CD4-positive, alpha-beta T cell (primary cell): ENCODE results near the gene FCHO2. TPM values are rescaled to one million over a fixed set of nuclear protein-coding genes. Genes with fewer than 3 reads are reported as not detected.

Experiments
- ATAC-seq: fragments of 200-7000 bp; cut with Tn5 transposase; one replicate; pipeline ENCODE4 v1.10.0; 2022; ENCODE audit warnings: mild to moderate bottlenecking; ENCODE audit not compliant: poor library complexity
- CTCF ChIA-PET: fragments of 350-600 bp; sonication (Branson Sonifier 250); formaldehyde crosslinking; loops from one replicate; lab custom pipeline; 2021; ENCODE audit warnings: antibody characterized with exemption, inconsistent platforms; lab: Charles Lee
- POLR2A ChIA-PET: fragments of 350-600 bp; sonication (Branson Sonifier 250); formaldehyde crosslinking; loops from one replicate; lab custom pipeline; 2021; ENCODE audit warnings: antibody characterized with exemption, inconsistent platforms; lab: Charles Lee
- DNase-seq, 14 experiments: peaks; one replicate each; pipeline ENCODE4 v3.0.0-alpha.2; 2013 to 2020; ENCODE audit warnings: mixed read lengths in 2 of 14
- H3K27ac ChIP-seq, 2 donors: one replicate each; pipeline versions ENCODE4 v1.5.1 to v1.7.0; 2013; ENCODE audit warnings: low read length in 2 of 2, low read depth in 1 of 2, mild to moderate bottlenecking in 1 of 2
- H3K27me3 ChIP-seq, 2 experiments: 1 replicate in 1 of 2; 2 replicates in 1 of 2; pipeline versions ENCODE4 v1.6.1 to v1.7.0; 2013; ENCODE audit warnings: low read length in 2 of 2, control low read depth in 1 of 2, mild to moderate bottlenecking in 1 of 2, moderate library complexity in 1 of 2; ENCODE audit not compliant: insufficient read depth in 2 of 2, control insufficient read depth in 1 of 2
- H3K36me3 ChIP-seq: one replicate; pipeline ENCODE4 v1.6.1; 2013; ENCODE audit warnings: low read length, control low read depth; ENCODE audit not compliant: insufficient read depth
- H3K4me1 ChIP-seq: one replicate; pipeline ENCODE4 v1.6.1; 2013; ENCODE audit warnings: low read length, control low read depth; ENCODE audit not compliant: insufficient read depth
- H3K4me3 ChIP-seq: one replicate; pipeline ENCODE4 v1.5.1; 2013; ENCODE audit warnings: mild to moderate bottlenecking, low read length, moderate library complexity
- H3K9me3 ChIP-seq, 2 experiments: 1 replicate in 1 of 2; 2 replicates in 1 of 2; pipeline versions ENCODE4 v1.6.1 to v1.7.0; 2013; ENCODE audit warnings: low read length in 2 of 2, mild to moderate bottlenecking in 2 of 2, control low read depth in 1 of 2, moderate library complexity in 1 of 2; ENCODE audit not compliant: control insufficient read depth in 1 of 2, insufficient read depth in 1 of 2
- H3K27ac Mint-ChIP-seq: one replicate; pipeline ENCODE4 v1.8.0; 2020; ENCODE audit warnings: mixed read lengths
- H3K27me3 Mint-ChIP-seq: one replicate; pipeline ENCODE4 v1.8.0; 2021; ENCODE audit warnings: mixed read lengths
- H3K36me3 Mint-ChIP-seq: one replicate; pipeline ENCODE4 v1.8.0; 2021; ENCODE audit warnings: low read depth, mixed read lengths
- H3K4me1 Mint-ChIP-seq: one replicate; pipeline ENCODE4 v1.8.0; 2021; ENCODE audit warnings: low read depth, mixed read lengths
- H3K4me3 Mint-ChIP-seq: one replicate; pipeline ENCODE4 v1.8.0; 2020; ENCODE audit warnings: mild to moderate bottlenecking, mixed read lengths
- H3K9me3 Mint-ChIP-seq: one replicate; pipeline ENCODE4 v1.8.0; 2020; ENCODE audit warnings: mixed read lengths
- intact Hi-C, 2 experiments: fragments of 100-400 bp; cut with DNase I in 1 of 2; cut with micrococcal nuclease in 1 of 2; formaldehyde crosslinking; loops; one replicate each; pipeline versions ENCODE4 v1.15.1 to v1.9.0; 2023 to 2025; cut with DNase I, micrococcal nuclease
- total RNA-seq, 174 experiments: library from RNA in 2 of 174; stranded (reverse) in 2 of 174; gene quantifications; one replicate each; pipeline ENCODE4 v1.2.3 and lab custom pipeline; 2021 to 2026
- TF ChIP-seq, protein P1 (sequence below): fragments of 200-600 bp; IDR thresholded peaks from one replicate; pipeline ENCODE4 v1.8.0; 2022; ENCODE audit warnings: antibody characterized with exemption, mild to moderate bottlenecking

FCHO2 gene
- total RNA-seq, 2 experiments from 2014 or later = 2.0 to 2.6 TPM

DNA sequence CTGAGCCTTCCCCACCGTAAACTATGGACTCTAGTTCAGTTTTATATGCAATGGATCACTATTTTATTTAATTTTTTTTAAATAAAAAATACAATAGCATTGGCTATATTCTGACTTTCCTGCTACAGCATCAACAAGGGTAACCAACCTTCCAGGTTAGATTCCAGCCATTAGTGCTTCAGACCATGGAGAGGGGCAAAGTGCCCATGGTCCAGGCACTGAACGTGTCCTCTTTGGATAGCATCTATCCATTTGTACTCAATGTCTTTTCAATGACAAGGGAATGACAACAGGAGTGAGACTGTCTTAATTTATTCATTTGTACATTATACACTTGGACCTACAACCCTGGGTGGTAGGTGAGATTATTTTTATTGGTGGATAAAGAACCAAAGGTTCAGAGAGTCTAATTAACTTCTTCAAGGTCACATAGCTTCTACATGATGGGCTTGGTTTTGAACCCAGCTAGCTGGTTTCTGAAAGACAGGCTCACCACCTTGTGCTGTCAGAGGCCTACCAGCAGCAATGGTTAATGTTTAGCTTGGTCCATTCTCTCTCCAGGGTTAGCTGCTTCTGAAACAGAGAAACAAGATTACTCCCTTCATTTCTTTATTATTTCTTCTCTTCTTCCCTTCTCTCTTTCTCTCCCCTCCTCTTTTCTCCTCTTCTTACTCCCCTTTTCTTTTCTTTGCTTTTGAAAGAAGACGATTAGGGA is 176.0 kb downstream of the FCHO2 start:
- DNase-seq (no peak), ATAC-seq (no peak)
- no peaks in the 10 kb centered on the region for H3K9me3 ChIP-seq
- Mint-ChIP-seq H3K9me3 (no peaks in the 10 kb centered on the region), H3K27me3 (peaks cover 54% of the 10 kb centered on the region), H3K27ac (no peak overlapping the region), H3K36me3 (no peaks in the 10 kb centered on the region), H3K4me1 (no peaks in the 10 kb centered on the region), H3K4me3 (no peak overlapping the region)
- H3K4me1 ChIP-seq = no peaks in the 10 kb centered on the region
- intact Hi-C loops = no loop called here
- H3K4me3 ChIP-seq = no peak overlapping the region
- ChIA-PET POLR2A (no interaction called here), CTCF (no interaction called here)
- no peak overlapping the region for H3K27ac ChIP-seq
- no peaks in the 10 kb centered on the region for H3K36me3 ChIP-seq
- H3K27me3 ChIP-seq = peaks cover 15 to 18% of the 10 kb centered on the region in 2 experiments
- TF ChIP-seq, protein P1, sequence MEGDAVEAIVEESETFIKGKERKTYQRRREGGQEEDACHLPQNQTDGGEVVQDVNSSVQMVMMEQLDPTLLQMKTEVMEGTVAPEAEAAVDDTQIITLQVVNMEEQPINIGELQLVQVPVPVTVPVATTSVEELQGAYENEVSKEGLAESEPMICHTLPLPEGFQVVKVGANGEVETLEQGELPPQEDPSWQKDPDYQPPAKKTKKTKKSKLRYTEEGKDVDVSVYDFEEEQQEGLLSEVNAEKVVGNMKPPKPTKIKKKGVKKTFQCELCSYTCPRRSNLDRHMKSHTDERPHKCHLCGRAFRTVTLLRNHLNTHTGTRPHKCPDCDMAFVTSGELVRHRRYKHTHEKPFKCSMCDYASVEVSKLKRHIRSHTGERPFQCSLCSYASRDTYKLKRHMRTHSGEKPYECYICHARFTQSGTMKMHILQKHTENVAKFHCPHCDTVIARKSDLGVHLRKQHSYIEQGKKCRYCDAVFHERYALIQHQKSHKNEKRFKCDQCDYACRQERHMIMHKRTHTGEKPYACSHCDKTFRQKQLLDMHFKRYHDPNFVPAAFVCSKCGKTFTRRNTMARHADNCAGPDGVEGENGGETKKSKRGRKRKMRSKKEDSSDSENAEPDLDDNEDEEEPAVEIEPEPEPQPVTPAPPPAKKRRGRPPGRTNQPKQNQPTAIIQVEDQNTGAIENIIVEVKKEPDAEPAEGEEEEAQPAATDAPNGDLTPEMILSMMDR = no peak

DNA sequence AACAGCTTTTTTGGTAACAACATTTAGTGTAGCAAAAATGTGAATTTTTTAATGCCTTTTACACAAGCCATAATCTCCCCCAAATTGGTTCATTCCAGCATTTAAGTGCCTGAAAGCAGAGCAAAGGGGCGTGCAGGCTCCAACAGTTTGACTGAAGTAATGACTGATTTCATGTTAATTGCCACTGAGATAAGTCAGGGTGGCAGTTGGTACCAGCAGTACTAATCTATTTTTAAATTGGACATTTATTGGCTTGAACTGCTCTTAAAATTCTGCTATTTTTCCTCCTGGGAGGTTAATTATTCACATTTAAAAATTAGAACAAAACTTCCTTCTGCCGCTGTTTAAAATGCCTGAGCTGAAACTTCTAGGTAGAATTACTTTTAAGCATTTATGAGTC is 176.9 kb downstream of the FCHO2 start:
- no peaks in the 10 kb centered on the region for H3K36me3 Mint-ChIP-seq
- no peak overlapping the region for H3K27ac ChIP-seq
- H3K27ac Mint-ChIP-seq = no peak overlapping the region
- POLR2A ChIA-PET = no interaction called here
- H3K4me1 Mint-ChIP-seq = no peaks in the 10 kb centered on the region
- CTCF ChIA-PET = no interaction called here
- TF ChIP-seq, protein P1 = no peak
- H3K9me3 ChIP-seq = no peaks in the 10 kb centered on the region
- H3K27me3 ChIP-seq = peaks cover 18% of the 10 kb centered on the region in 2 experiments
- no peak overlapping the region for H3K4me3 Mint-ChIP-seq
- no peaks in the 10 kb centered on the region for H3K9me3 Mint-ChIP-seq
- H3K36me3 ChIP-seq = no peaks in the 10 kb centered on the region
- DNase-seq (no peak), ATAC-seq (no peak)
- H3K27me3 Mint-ChIP-seq = peaks cover 61% of the 10 kb centered on the region
- intact Hi-C loops = no loop called here
- H3K4me1 ChIP-seq = no peaks in the 10 kb centered on the region
- no peak overlapping the region for H3K4me3 ChIP-seq

DNA sequence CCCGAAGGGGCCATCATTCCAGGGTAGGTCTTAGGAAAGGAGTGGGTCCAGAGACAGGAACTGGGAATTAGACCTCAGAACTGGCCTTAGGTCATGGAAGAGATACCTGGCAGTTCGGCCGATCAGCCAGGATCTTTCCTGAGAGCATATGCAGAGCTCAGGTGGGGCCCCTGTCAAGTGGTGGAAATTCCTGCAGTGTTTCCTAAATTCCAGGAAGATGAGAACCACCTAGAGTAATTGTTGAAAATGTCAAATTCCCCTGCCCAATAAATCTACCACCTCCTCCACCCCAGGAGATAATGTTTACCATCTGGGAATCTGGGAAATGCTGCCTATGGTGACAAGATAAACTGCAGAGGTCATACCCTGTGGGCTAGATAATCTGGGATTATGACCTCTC is 179.2 kb downstream of the FCHO2 start:
- H3K27ac Mint-ChIP-seq = no peak overlapping the region
- intact Hi-C loops = no loop called here
- no peak overlapping the region for H3K4me3 ChIP-seq
- POLR2A ChIA-PET = no interaction called here
- peaks cover 24 to 28% of the 10 kb centered on the region in 2 experiments for H3K27me3 ChIP-seq
- ATAC-seq = no peak
- H3K4me1 ChIP-seq = no peaks in the 10 kb centered on the region
- no peak overlapping the region for H3K4me3 Mint-ChIP-seq
- H3K4me1 Mint-ChIP-seq = no peaks in the 10 kb centered on the region
- no peak overlapping the region for H3K27ac ChIP-seq
- DNase-seq = no peak
- peaks cover 57% of the 10 kb centered on the region for H3K27me3 Mint-ChIP-seq
- CTCF ChIA-PET = no interaction called here
- no peaks in the 10 kb centered on the region for H3K36me3 Mint-ChIP-seq
- H3K9me3 ChIP-seq = no peaks in the 10 kb centered on the region
- H3K9me3 Mint-ChIP-seq = no peaks in the 10 kb centered on the region
- TF ChIP-seq, protein P1 = no peak
- H3K36me3 ChIP-seq = no peaks in the 10 kb centered on the region
